GM12875 (cell line): Measurements from ENCODE around the gene AFG1L.
"Not testable (repeated sequence)": the region's sequence is repeated elsewhere in the genome, so short reads cannot be mapped to it uniquely, and the experiment has no call there.

ENCODE experiments used
- H3K4me3 ChIP-seq: one replicate; pipeline ENCODE4 v1.5.1; 2011; ENCODE audit warnings: low read depth, low read length, control low read depth
- CTCF ChIP-seq: IDR thresholded peaks from 2 replicates; pipeline ENCODE4 v1.5.1; 2011; ENCODE audit warnings: low read depth, mild to moderate bottlenecking, control low read depth, inconsistent platforms, low read length, moderate library complexity, borderline replicate concordance; ENCODE audit not compliant: insufficient read depth

The AFG1L gene

GRCh38 chr6:108309844-108310243 lies 15.0 kb downstream of the AFG1L start:
- no peak overlapping the region for H3K4me3 ChIP-seq
- no peak for TF ChIP-seq CTCF

- no peak for TF ChIP-seq CTCF
- H3K4me3 ChIP-seq, result no peak overlapping the region
Measured at GRCh38 chr6:108312605-108313004, 17.8 kb downstream of the AFG1L start.

GRCh38 chr6:108321253-108321747 lies 26.4 kb downstream of the AFG1L start:
- no peak for TF ChIP-seq CTCF
- no peak overlapping the region for H3K4me3 ChIP-seq

GRCh38 chr6:108322728-108323127 lies 27.9 kb downstream of the AFG1L start:
- no peak for TF ChIP-seq CTCF
- no peak overlapping the region for H3K4me3 ChIP-seq

- no peak overlapping the region for H3K4me3 ChIP-seq
- TF ChIP-seq CTCF, result no peak
Measured at GRCh38 chr6:108323710-108324466, 29.0 kb downstream of the AFG1L start.

GRCh38 chr6:108330221-108330785 lies 35.4 kb downstream of the AFG1L start:
- not testable (repeated sequence) for H3K4me3 ChIP-seq

- no peak overlapping the region for H3K4me3 ChIP-seq
- TF ChIP-seq CTCF, result no peak
Measured at GRCh38 chr6:108330806-108331205, 36.0 kb downstream of the AFG1L start.
